ENCODE results near the gene ICAM1. TPM values are rescaled to one million over a fixed set of nuclear protein-coding genes. Genes with fewer than 3 reads are reported as not detected.

Gene ICAM1
- total and polyA plus RNA-seq, 2 of the 13 experiments (the other 11 are each of a cell fraction or from before 2014, with no cell fraction given), result 37.9 to 98.4 TPM

DNA sequence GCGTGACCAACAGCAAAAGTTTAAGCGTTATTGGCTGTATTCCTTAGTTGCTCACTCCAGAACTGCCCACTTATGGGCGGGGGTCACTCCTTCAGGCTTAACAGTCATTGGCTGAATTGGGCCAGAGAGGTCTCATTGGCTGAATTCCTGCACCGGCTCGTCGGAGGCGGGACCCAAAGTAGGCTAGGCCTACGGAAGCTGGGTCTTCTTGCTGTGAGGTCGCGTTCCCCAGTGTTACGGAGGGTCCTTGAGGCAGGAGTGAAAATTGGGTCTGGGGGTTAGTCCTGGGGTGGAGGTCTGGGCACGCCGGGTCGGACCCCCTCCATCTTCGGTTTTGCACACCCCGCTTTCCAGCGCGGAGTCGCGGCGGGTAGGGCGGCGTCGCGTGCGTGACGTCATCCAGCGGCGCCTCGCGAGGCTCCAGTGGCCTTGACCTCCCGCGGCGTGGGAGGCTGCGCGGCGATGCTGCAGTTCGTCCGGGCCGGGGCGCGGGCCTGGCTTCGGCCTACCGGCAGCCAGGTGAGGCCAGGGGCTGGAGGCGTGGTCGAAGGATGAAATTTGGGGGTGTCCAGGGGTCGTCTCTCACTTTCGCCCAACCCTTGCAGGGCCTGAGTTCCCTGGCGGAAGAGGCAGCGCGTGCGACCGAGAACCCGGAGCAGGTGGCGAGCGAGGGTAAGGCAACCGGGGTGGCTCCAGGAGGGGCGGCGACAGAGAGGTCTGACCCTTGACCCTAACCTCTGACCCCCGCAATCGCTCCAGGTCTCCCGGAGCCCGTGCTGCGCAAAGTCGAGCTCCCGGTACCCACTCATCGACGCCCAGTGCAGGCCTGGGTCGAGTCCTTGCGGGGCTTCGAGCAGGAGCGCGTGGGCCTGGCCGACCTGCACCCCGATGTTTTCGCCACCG lies 18.9 kb upstream of the ICAM1 start, which contains the start of gene MRPL4 (continued):
- TF ChIP-seq ZNF709 (CRISPR knock-in tag; IDR thresholded peaks at IDR 0.05) (peak; percentile 82), ZFAT (CRISPR knock-in tag; conservative IDR thresholded peaks at IDR 0.05) (0 out of 2 replicates have a peak, but pooled peaks have one; percentile 60), ZFP1 (CRISPR knock-in tag; IDR thresholded peaks at IDR 0.05) (no peak), THAP7 (CRISPR knock-in tag; IDR thresholded peaks at IDR 0.05) (peak; percentile 65; the same call in 1 of the 2 replicates), ZNF207 (IDR thresholded peaks at IDR 0.05; ENCODE audit: borderline replicate concordance) (no peak), THAP8 (CRISPR knock-in tag; IDR thresholded peaks at IDR 0.05; ENCODE audit: borderline replicate concordance) (no peak), FOSL2 (CRISPR knock-in tag; IDR thresholded peaks at IDR 0.05) (peak; percentile 54; the same call in 1 of the 2 replicates), CREBL2 (CRISPR knock-in tag; IDR thresholded peaks at IDR 0.05; ENCODE audit: borderline replicate concordance) (peak; percentile 50; the same call in 1 of the 2 replicates), WIZ (CRISPR knock-in tag; IDR thresholded peaks at IDR 0.05) (peak; percentile 71), EP300 (IDR thresholded peaks at IDR 0.05; ENCODE audit: low read depth in 2 of 2, low read length in 2 of 2) (peak in 1 of 2 experiments; percentile 27; a peak in 1 of 4 replicates), EP300 (CRISPR knock-in tag; IDR thresholded peaks at IDR 0.05; ENCODE audit: borderline replicate concordance) (0 out of 2 replicates have a peak, but pooled peaks have one; percentile 33), HOXA7 (CRISPR knock-in tag; IDR thresholded peaks at IDR 0.05) (no peak), SIN3B (IDR thresholded peaks at IDR 0.05; ENCODE audit: low read length) (peak; percentile 86), ZNF235 (CRISPR knock-in tag; IDR thresholded peaks at IDR 0.05; ENCODE audit: borderline replicate concordance) (peak; percentile 43; the same call in 1 of the 2 replicates), NAIF1 (CRISPR knock-in tag; IDR thresholded peaks at IDR 0.05; ENCODE audit: borderline replicate concordance) (peak; percentile 69; the same call in 1 of the 2 replicates)
- TF ChIP-seq, protein P1, sequence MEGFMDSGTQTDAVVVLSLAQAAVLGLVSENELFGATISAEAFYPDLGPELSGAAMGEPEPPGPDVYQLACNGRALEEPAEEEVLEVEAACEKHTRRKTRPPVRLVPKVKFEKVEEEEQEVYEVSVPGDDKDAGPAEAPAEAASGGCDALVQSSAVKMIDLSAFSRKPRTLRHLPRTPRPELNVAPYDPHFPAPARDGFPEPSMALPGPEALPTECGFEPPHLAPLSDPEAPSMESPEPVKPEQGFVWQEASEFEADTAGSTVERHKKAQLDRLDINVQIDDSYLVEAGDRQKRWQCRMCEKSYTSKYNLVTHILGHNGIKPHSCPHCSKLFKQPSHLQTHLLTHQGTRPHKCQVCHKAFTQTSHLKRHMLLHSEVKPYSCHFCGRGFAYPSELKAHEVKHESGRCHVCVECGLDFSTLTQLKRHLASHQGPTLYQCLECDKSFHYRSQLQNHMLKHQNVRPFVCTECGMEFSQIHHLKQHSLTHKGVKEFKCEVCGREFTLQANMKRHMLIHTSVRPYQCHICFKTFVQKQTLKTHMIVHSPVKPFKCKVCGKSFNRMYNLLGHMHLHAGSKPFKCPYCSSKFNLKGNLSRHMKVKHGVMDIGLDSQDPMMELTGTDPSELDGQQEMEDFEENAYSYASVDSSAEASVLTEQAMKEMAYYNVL (CRISPR knock-in tag; IDR thresholded peaks at IDR 0.05; ENCODE audit: borderline replicate concordance), result peak; percentile 62; the same call in 1 of the 2 replicates

Data from HepG2 (cell line).